H9 (cell line): Measurements from ENCODE around the gene ATAD2B. TPM values are rescaled to one million over a fixed set of nuclear protein-coding genes. Genes with fewer than 3 reads are reported as not detected.
A peak's percentile ranks its signal among the peaks of the same experiment; 100 is the strongest.

Experiments used
- DNase-seq: peaks from one replicate; pipeline ENCODE4 v3.0.0-alpha.2; 2017
- H2AFZ ChIP-seq: one replicate; pipeline ENCODE4 v1.6.1; 2013; ENCODE audit warnings: mild to moderate bottlenecking, low read length, control low read depth, moderate library complexity
- H2AK5ac ChIP-seq: 2 replicates; pipeline ENCODE4 v1.6.1; 2013; ENCODE audit warnings: low read length, control low read depth, mixed read lengths; ENCODE audit not compliant: insufficient read length
- H2BK120ac ChIP-seq: one replicate; pipeline ENCODE4 v1.6.1; 2013; ENCODE audit warnings: low read depth, mild to moderate bottlenecking, low read length, control low read depth, inconsistent platforms; ENCODE audit not compliant: poor library complexity, severe bottlenecking
- H2BK12ac ChIP-seq: 2 replicates; pipeline ENCODE4 v1.6.1; 2013; ENCODE audit warnings: low read length, control low read depth, mixed read lengths, low read depth; ENCODE audit not compliant: insufficient read length
- H2BK15ac ChIP-seq: 2 replicates; pipeline ENCODE4 v1.6.1; 2013; ENCODE audit warnings: low read depth, low read length, control low read depth
- H2BK20ac ChIP-seq: one replicate; pipeline ENCODE4 v1.6.1; 2013; ENCODE audit warnings: low read depth, mild to moderate bottlenecking, low read length, control low read depth, inconsistent platforms; ENCODE audit not compliant: poor library complexity, severe bottlenecking
- H2BK5ac ChIP-seq: 2 replicates; pipeline ENCODE4 v1.6.1; 2013; ENCODE audit warnings: low read length, control low read depth, mixed read lengths; ENCODE audit not compliant: insufficient read length
- H3K14ac ChIP-seq: 2 replicates; pipeline ENCODE4 v1.6.1; 2013; ENCODE audit warnings: low read length, control low read depth; ENCODE audit not compliant: insufficient read depth
- H3K18ac ChIP-seq: 2 replicates; pipeline ENCODE4 v1.6.1; 2013; ENCODE audit warnings: low read depth, mild to moderate bottlenecking, mixed read lengths, low read length, control low read depth; ENCODE audit not compliant: insufficient read length
- H3K23ac ChIP-seq: 2 replicates; pipeline ENCODE4 v1.6.1; 2013; ENCODE audit warnings: low read length, control low read depth, mixed read lengths, low read depth; ENCODE audit not compliant: insufficient read length
- H3K23me2 ChIP-seq: 2 replicates; pipeline ENCODE4 v1.6.1; 2013; ENCODE audit warnings: low read depth, mild to moderate bottlenecking, mixed read lengths, low read length, control low read depth; ENCODE audit not compliant: insufficient read length, poor library complexity, severe bottlenecking
- H3K27ac ChIP-seq: 2 replicates; pipeline ENCODE4 v1.5.1; 2013; ENCODE audit warnings: low read length, control low read depth, mixed read lengths, low read depth; ENCODE audit not compliant: insufficient read length
- H3K27me3 ChIP-seq: 2 replicates; pipeline ENCODE4 v1.6.1; 2013; ENCODE audit warnings: low read length, control low read depth, inconsistent platforms; ENCODE audit not compliant: insufficient read depth
- H3K4ac ChIP-seq: 2 replicates; pipeline ENCODE4 v1.6.1; 2013; ENCODE audit warnings: low read depth, mild to moderate bottlenecking, control low read depth, inconsistent platforms, low read length, moderate library complexity
- H3K4me1 ChIP-seq: 2 replicates; pipeline ENCODE4 v1.6.1; 2013; ENCODE audit warnings: low read length, control low read depth, inconsistent platforms; ENCODE audit not compliant: insufficient read depth
- H3K4me2 ChIP-seq: 2 replicates; pipeline ENCODE4 v1.6.1; 2013; ENCODE audit warnings: low read length, control low read depth, mixed read lengths; ENCODE audit not compliant: insufficient read length, insufficient read depth
- H3K56ac ChIP-seq: 2 replicates; pipeline ENCODE4 v1.6.1; 2013; ENCODE audit warnings: low read depth, mild to moderate bottlenecking, mixed read lengths, low read length, control low read depth; ENCODE audit not compliant: insufficient read length
- H3K79me1 ChIP-seq: 2 replicates; pipeline ENCODE4 v1.6.1; 2013; ENCODE audit warnings: low read depth, mild to moderate bottlenecking, moderate library complexity, low read length, control low read depth, inconsistent platforms; ENCODE audit not compliant: insufficient read depth, poor library complexity, severe bottlenecking
- H3K79me2 ChIP-seq: 2 replicates; pipeline ENCODE4 v1.6.1; 2013; ENCODE audit warnings: low read length, control low read depth, inconsistent platforms; ENCODE audit not compliant: insufficient read depth
- H3K9ac ChIP-seq: 2 replicates; pipeline ENCODE4 v1.6.1; 2013; ENCODE audit warnings: low read length, control low read depth, mixed read lengths; ENCODE audit not compliant: insufficient read length; ENCODE audit errors: extremely low read depth
- H3K9me3 ChIP-seq: one replicate; pipeline ENCODE4 v1.6.1; 2013; ENCODE audit warnings: low read depth, low read length, inconsistent platforms; ENCODE audit not compliant: control insufficient read depth
- H3T11ph ChIP-seq: one replicate; pipeline ENCODE4 v1.6.1; 2013; ENCODE audit warnings: mild to moderate bottlenecking, low read length, control low read depth, inconsistent platforms
- H4K20me1 ChIP-seq: one replicate; pipeline ENCODE4 v1.6.1; 2013; ENCODE audit not compliant: control insufficient read depth, insufficient read length, insufficient read depth
- H4K5ac ChIP-seq: 2 replicates; pipeline ENCODE4 v1.6.1; 2013; ENCODE audit warnings: low read depth, mild to moderate bottlenecking, mixed read lengths, low read length, control low read depth; ENCODE audit not compliant: insufficient read length
- H4K8ac ChIP-seq: replicated peaks from 2 replicates; pipeline ENCODE4 v1.6.1; 2013; ENCODE audit warnings: low read length, control low read depth, mixed read lengths, low read depth; ENCODE audit not compliant: insufficient read length
- H4K91ac ChIP-seq: 2 replicates; pipeline ENCODE4 v1.6.1; 2013; ENCODE audit warnings: low read depth, mild to moderate bottlenecking, moderate library complexity, mixed read lengths, low read length, control low read depth; ENCODE audit not compliant: insufficient read length
- H3K27ac Mint-ChIP-seq, 3 experiments: 2 replicates in 2 of 3; 3 replicates in 1 of 3; pipeline ENCODE4 v1.8.0; 2020 to 2021; ENCODE audit warnings: mixed read lengths in 3 of 3, mild to moderate bottlenecking in 1 of 3, moderate library complexity in 1 of 3
- H3K27me3 Mint-ChIP-seq: 2 replicates; pipeline ENCODE4 v1.8.0; 2021; ENCODE audit warnings: low read depth, mild to moderate bottlenecking, moderate library complexity, mixed read lengths
- H3K36me3 Mint-ChIP-seq, 3 experiments: 2 replicates in 2 of 3; 3 replicates in 1 of 3; pipeline ENCODE4 v1.8.0; 2020 to 2021; ENCODE audit warnings: low read depth in 3 of 3, mixed read lengths in 3 of 3; ENCODE audit not compliant: insufficient read depth in 1 of 3
- H3K4me1 Mint-ChIP-seq, 2 experiments: 2 replicates each; pipeline ENCODE4 v1.8.0; 2020; ENCODE audit warnings: mixed read lengths in 2 of 2
- H3K4me3 Mint-ChIP-seq, 2 experiments: 2 replicates in 1 of 2; 3 replicates in 1 of 2; pipeline ENCODE4 v1.8.0; 2020 to 2021; ENCODE audit warnings: mild to moderate bottlenecking in 2 of 2, mixed read lengths in 2 of 2, moderate library complexity in 1 of 2
- H3K9me3 Mint-ChIP-seq, 2 experiments: 2 replicates in 1 of 2; 3 replicates in 1 of 2; pipeline ENCODE4 v1.8.0; 2020; ENCODE audit warnings: mild to moderate bottlenecking in 2 of 2, mixed read lengths in 2 of 2, moderate library complexity in 1 of 2
- WGBS: extraction: QIAGEN DNeasy Blood & Tissue Kit; methylation state at CpG from one replicate; pipeline ENCODE4 v1.1.7; 2013; ENCODE audit warnings: missing lambda C conversion rate, low lambda C conversion rate, mixed read lengths; ENCODE audit not compliant: insufficient read length; ENCODE audit errors: extremely low coverage; 5-methylcytosine and 5-hydroxymethylcytosine counted together
- total RNA-seq: library from RNA; stranded (reverse); gene quantifications from 2 replicates; pipeline ENCODE4 v1.2.1, GENCODE V29; 2021
- TF ChIP-seq, protein P1 (sequence below): fragments of 200-600 bp; sonication (generic); conservative IDR thresholded peaks from 3 replicates; pipeline ENCODE4 v1.8.0; 2021; ENCODE audit warnings: antibody characterized with exemption, mild to moderate bottlenecking

ATAD2B gene
- total RNA-seq, 1 experiment from 2014 or later = 21.4 TPM

DNA sequence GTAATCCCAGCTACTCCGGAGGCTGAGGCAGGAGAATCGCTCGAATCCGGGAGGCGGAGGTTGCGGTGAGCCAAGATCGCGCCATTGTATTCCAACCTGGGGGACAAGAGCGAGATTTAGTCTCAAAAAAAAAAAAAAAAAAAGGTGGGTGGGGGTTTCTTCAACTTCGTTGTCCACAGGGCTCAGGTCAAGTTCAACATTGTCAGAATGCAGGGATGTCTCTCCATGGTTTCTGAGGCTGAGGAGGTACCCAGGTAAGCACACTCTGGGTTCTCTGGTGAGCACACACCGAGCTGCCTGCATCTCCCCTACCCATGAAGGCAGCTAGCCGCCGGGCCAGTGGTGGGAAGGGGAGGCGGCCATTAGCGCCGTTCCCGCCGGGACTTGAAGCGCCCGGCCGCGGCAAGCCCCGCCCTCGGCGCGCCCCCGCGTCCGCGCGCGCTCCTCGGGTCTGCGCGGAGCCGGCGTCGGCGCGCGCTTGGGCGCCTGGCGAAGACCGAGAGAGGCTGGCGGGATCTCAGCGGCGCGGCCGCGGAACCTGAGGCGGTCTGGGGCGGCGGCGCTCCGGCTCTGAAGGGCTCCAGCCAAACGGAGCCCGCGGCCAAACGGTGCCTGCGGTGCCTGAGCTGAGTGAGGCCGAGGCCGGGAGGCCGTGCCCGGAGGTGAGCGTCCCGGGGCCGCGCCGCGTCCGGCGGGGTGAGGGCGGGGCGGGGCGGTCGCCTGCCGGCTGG lies 13.2 kb upstream of the ATAD2B start, which contains the start of gene UBXN2A:
Gene UBXN2A (plus strand): TSS at position 477 of the 731 bp plus-strand sequence. CDS start 17,852 bp downstream, outside the sequence.
- Histone ChIP-seq H3K79me2 (peaks cover 2% of the 10 kb centered on the region; the same call in 1 of the 2 replicates), H3K18ac (peak within 1 kb of the TSS; percentile 86), H4K20me1 (no peaks in the 10 kb centered on the region), H2BK20ac (no peak within 1 kb of the TSS), H3K9me3 (no peaks in the 10 kb centered on the region), H3K27me3 (no peaks in the 10 kb centered on the region), H3K23ac (no peak within 1 kb of the TSS), H2BK5ac (no peak within 1 kb of the TSS), H3K4me2 (peak within 1 kb of the TSS; percentile 73), H3K79me1 (no peaks in the 10 kb centered on the region), H3K9ac (peak within 1 kb of the TSS; percentile 93), H3K56ac (no peak within 1 kb of the TSS), H3T11ph (no peak within 1 kb of the TSS), H3K4ac (no peak within 1 kb of the TSS), H3K27ac (no peak within 1 kb of the TSS), H4K8ac (no peak within 1 kb of the TSS), H2BK12ac (no peak within 1 kb of the TSS), H4K5ac (no peak within 1 kb of the TSS), H3K4me1 (no peaks in the 10 kb centered on the region), H3K14ac (peak within 1 kb of the TSS; percentile 98), H2BK15ac (no peak within 1 kb of the TSS), H4K91ac (no peak within 1 kb of the TSS), H2AK5ac (no peak within 1 kb of the TSS), H3K23me2 (no peaks in the 10 kb centered on the region), H2AFZ (no peak within 1 kb of the TSS), H2BK120ac (no peak within 1 kb of the TSS)
- Mint-ChIP-seq H3K27ac (peak within 1 kb of the TSS; percentile 71 to 98 (median 95)), H3K4me1 (peaks cover 31 to 39% of the 10 kb centered on the region in 2 experiments), H3K4me3 (peak within 1 kb of the TSS; percentile 82 to 88), H3K27me3 (peaks cover 2% of the 10 kb centered on the region; the same call in 1 of the 2 replicates), H3K9me3 (no peaks in the 10 kb centered on the region), H3K36me3 (peaks cover 6 to 14% (median 13%) of the 10 kb centered on the region in 3 experiments; a peak in 6 of 7 replicates)
- TF ChIP-seq, protein P1, sequence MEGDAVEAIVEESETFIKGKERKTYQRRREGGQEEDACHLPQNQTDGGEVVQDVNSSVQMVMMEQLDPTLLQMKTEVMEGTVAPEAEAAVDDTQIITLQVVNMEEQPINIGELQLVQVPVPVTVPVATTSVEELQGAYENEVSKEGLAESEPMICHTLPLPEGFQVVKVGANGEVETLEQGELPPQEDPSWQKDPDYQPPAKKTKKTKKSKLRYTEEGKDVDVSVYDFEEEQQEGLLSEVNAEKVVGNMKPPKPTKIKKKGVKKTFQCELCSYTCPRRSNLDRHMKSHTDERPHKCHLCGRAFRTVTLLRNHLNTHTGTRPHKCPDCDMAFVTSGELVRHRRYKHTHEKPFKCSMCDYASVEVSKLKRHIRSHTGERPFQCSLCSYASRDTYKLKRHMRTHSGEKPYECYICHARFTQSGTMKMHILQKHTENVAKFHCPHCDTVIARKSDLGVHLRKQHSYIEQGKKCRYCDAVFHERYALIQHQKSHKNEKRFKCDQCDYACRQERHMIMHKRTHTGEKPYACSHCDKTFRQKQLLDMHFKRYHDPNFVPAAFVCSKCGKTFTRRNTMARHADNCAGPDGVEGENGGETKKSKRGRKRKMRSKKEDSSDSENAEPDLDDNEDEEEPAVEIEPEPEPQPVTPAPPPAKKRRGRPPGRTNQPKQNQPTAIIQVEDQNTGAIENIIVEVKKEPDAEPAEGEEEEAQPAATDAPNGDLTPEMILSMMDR = no peak
- DNase-seq = peak; percentile 80
- no CpG with 5 or more reads among the region's 77 CpGs for WGBS
